HEK293 (cell line): Measurements from ENCODE around the gene ZC3H15.

Experiments used
- CTCF ChIP-seq: fragments of 450-650 bp; formaldehyde crosslinking; IDR thresholded peaks from 2 replicates; pipeline ENCODE4 v1.5.1; 2016; ENCODE audit warnings: missing biosample characterization, missing genetic modification characterization
- ZNF146 ChIP-seq: fragments of 450-650 bp; formaldehyde crosslinking; IDR thresholded peaks from 2 replicates; pipeline ENCODE4 v1.5.1; 2016; ENCODE audit warnings: missing biosample characterization, missing genetic modification characterization

GRCh38 chr2:186477790-186478189, 8.3 kb upstream of the ZC3H15 start:
- no peak for TF ChIP-seq CTCF (tag by site-specific recombination)
- no peak for TF ChIP-seq ZNF146 (tag by site-specific recombination)
